Activated CD4-positive, alpha-beta T cell treated with anti-CD3 and anti-CD28 coated beads, Interleukin-2, amount 10 ng/mL, durations not matched to agents 24 days and 14 days (primary cell): Measurements from ENCODE around the gene IRAK4. TPM values are rescaled to one million over a fixed set of nuclear protein-coding genes. Genes with fewer than 3 reads are reported as not detected.

Experiments used
- DNase-seq: peaks from one replicate; pipeline ENCODE4 v3.0.0; 2022
- H3K27ac Mint-ChIP-seq: one replicate; pipeline ENCODE4 v1.8.0; 2022; ENCODE audit warnings: mild to moderate bottlenecking, mixed read lengths
- H3K27me3 Mint-ChIP-seq: one replicate; pipeline ENCODE4 v1.8.0; 2022; ENCODE audit warnings: mixed read lengths
- H3K36me3 Mint-ChIP-seq: one replicate; pipeline ENCODE4 v1.8.0; 2022; ENCODE audit warnings: low read depth, mild to moderate bottlenecking, mixed read lengths
- H3K4me1 Mint-ChIP-seq: one replicate; pipeline ENCODE4 v1.8.0; 2021; ENCODE audit warnings: mixed read lengths
- H3K4me3 Mint-ChIP-seq: one replicate; pipeline ENCODE4 v1.8.0; 2022; ENCODE audit warnings: mild to moderate bottlenecking, moderate library complexity, mixed read lengths
- H3K9me3 Mint-ChIP-seq: one replicate; pipeline ENCODE4 v1.8.0; 2021; ENCODE audit warnings: mixed read lengths
- intact Hi-C: fragments of 100-400 bp; cut with micrococcal nuclease; formaldehyde crosslinking; loops from one replicate; pipeline ENCODE4 v1.15.1; 2023
- total RNA-seq: library from RNA; stranded (reverse); gene quantifications from 2 replicates; pipeline ENCODE4 v1.2.3, GENCODE V29; 2022

Gene IRAK4
- total RNA-seq, result 21.4 and 23.5 TPM in 2 replicates

- Mint-ChIP-seq H3K36me3 (peaks cover 40% of the 10 kb centered on the region), H3K9me3 (peaks cover 4% of the 10 kb centered on the region), H3K4me1 (peaks cover 49% of the 10 kb centered on the region), H3K27ac (peak within 1 kb of the TSS; percentile 98), H3K27me3 (no peaks in the 10 kb centered on the region), H3K4me3 (peak within 1 kb of the TSS; percentile 89)
- peak; percentile 98 for DNase-seq
- intact Hi-C loops, result loop anchor here (1.0 kb wide), 1 partner anchor 47 kb away; the partner anchor contains the start of gene TWF1
Measured at GRCh38 chr12:43758728-43759563, at the start of gene IRAK4, which contains the start of gene PUS7L. Gene IRAK4 (plus strand): TSS chr12:43758951. CDS start chr12:43768112, 9,161 bp downstream. Gene PUS7L (minus strand): TSS chr12:43758790. CDS start chr12:43755245, 3,545 bp downstream.

- H3K27me3 Mint-ChIP-seq, result peaks cover 8% of the 10 kb centered on the region
Measured at GRCh38 chr12:43711348-43711747, 47.4 kb upstream of the IRAK4 start.

GRCh38 chr12:43722621-43723020 lies 36.1 kb upstream of the IRAK4 start:
- H3K9me3 Mint-ChIP-seq, result no peaks in the 10 kb centered on the region
- no peak for DNase-seq
- H3K27ac Mint-ChIP-seq, result no peak overlapping the region
- no peaks in the 10 kb centered on the region for H3K4me1 Mint-ChIP-seq
- H3K27me3 Mint-ChIP-seq, result no peaks in the 10 kb centered on the region
- intact Hi-C loops, result no loop called here
- H3K4me3 Mint-ChIP-seq, result no peak overlapping the region
- H3K36me3 Mint-ChIP-seq, result peaks cover 13% of the 10 kb centered on the region

More at GRCh38 chr12:43711348-43711747, 47.4 kb upstream of the IRAK4 start:
- Mint-ChIP-seq H3K36me3 (no peaks in the 10 kb centered on the region), H3K9me3 (peaks cover 5% of the 10 kb centered on the region), H3K27ac (no peak overlapping the region), H3K4me3 (no peak overlapping the region), H3K4me1 (no peaks in the 10 kb centered on the region)
- no peak for DNase-seq
- intact Hi-C loops, result no loop called here

- intact Hi-C loops, result no loop called here
Measured at GRCh38 chr12:43723134-43723533, 35.6 kb upstream of the IRAK4 start.

GRCh38 chr12:43728117-43728516 lies 30.6 kb upstream of the IRAK4 start:
- H3K9me3 Mint-ChIP-seq, result no peaks in the 10 kb centered on the region
- H3K27ac Mint-ChIP-seq, result no peak overlapping the region
- H3K36me3 Mint-ChIP-seq, result peaks cover 37% of the 10 kb centered on the region
- no peak for DNase-seq
- intact Hi-C loops, result no loop called here
- H3K4me1 Mint-ChIP-seq, result peaks cover 6% of the 10 kb centered on the region
- no peaks in the 10 kb centered on the region for H3K27me3 Mint-ChIP-seq
- H3K4me3 Mint-ChIP-seq, result no peak overlapping the region

More at GRCh38 chr12:43723134-43723533, 35.6 kb upstream of the IRAK4 start:
- DNase-seq, result no peak
- Mint-ChIP-seq H3K4me3 (no peak overlapping the region), H3K36me3 (peaks cover 13% of the 10 kb centered on the region), H3K27ac (no peak overlapping the region), H3K9me3 (no peaks in the 10 kb centered on the region), H3K4me1 (no peaks in the 10 kb centered on the region), H3K27me3 (no peaks in the 10 kb centered on the region)

- no peaks in the 10 kb centered on the region for H3K9me3 Mint-ChIP-seq
- H3K4me3 Mint-ChIP-seq, result no peak overlapping the region
- no peaks in the 10 kb centered on the region for H3K27me3 Mint-ChIP-seq
- H3K27ac Mint-ChIP-seq, result no peak overlapping the region
- H3K36me3 Mint-ChIP-seq, result peaks cover 37% of the 10 kb centered on the region
- intact Hi-C loops, result no loop called here
- peaks cover 6% of the 10 kb centered on the region for H3K4me1 Mint-ChIP-seq
- no peak for DNase-seq
Measured at GRCh38 chr12:43728698-43729097, 30.1 kb upstream of the IRAK4 start.

- DNase-seq, result no peak
- no peak overlapping the region for H3K27ac Mint-ChIP-seq
- no peaks in the 10 kb centered on the region for H3K9me3 Mint-ChIP-seq
- no peaks in the 10 kb centered on the region for H3K27me3 Mint-ChIP-seq
- intact Hi-C loops, result no loop called here
- peaks cover 44% of the 10 kb centered on the region for H3K36me3 Mint-ChIP-seq
- peaks cover 6% of the 10 kb centered on the region for H3K4me1 Mint-ChIP-seq
- no peak overlapping the region for H3K4me3 Mint-ChIP-seq
Measured at GRCh38 chr12:43730283-43730682, 28.5 kb upstream of the IRAK4 start.

- H3K27me3 Mint-ChIP-seq, result no peaks in the 10 kb centered on the region
- no peak for DNase-seq
- peaks cover 6% of the 10 kb centered on the region for H3K4me1 Mint-ChIP-seq
- intact Hi-C loops, result no loop called here
- no peak overlapping the region for H3K27ac Mint-ChIP-seq
- H3K4me3 Mint-ChIP-seq, result no peak overlapping the region
- no peaks in the 10 kb centered on the region for H3K9me3 Mint-ChIP-seq
- H3K36me3 Mint-ChIP-seq, result peaks cover 45% of the 10 kb centered on the region
Measured at GRCh38 chr12:43733687-43734086, 25.1 kb upstream of the IRAK4 start.

GRCh38 chr12:43736927-43737440 lies 21.8 kb upstream of the IRAK4 start:
- Mint-ChIP-seq H3K4me1 (no peaks in the 10 kb centered on the region), H3K27ac (no peak overlapping the region), H3K9me3 (no peaks in the 10 kb centered on the region), H3K4me3 (no peak overlapping the region), H3K36me3 (peaks cover 36% of the 10 kb centered on the region), H3K27me3 (no peaks in the 10 kb centered on the region)
- intact Hi-C loops, result no loop called here
- no peak for DNase-seq

GRCh38 chr12:43737646-43738045 lies 21.1 kb upstream of the IRAK4 start:
- intact Hi-C loops, result no loop called here
- Mint-ChIP-seq H3K4me3 (no peak overlapping the region), H3K36me3 (peaks cover 36% of the 10 kb centered on the region), H3K27ac (no peak overlapping the region), H3K9me3 (no peaks in the 10 kb centered on the region), H3K4me1 (no peaks in the 10 kb centered on the region), H3K27me3 (no peaks in the 10 kb centered on the region)
- DNase-seq, result no peak

GRCh38 chr12:43740511-43741100 lies 18.1 kb upstream of the IRAK4 start:
- no peaks in the 10 kb centered on the region for H3K27me3 Mint-ChIP-seq
- no peaks in the 10 kb centered on the region for H3K9me3 Mint-ChIP-seq
- DNase-seq, result no peak
- no peaks in the 10 kb centered on the region for H3K4me1 Mint-ChIP-seq
- intact Hi-C loops, result no loop called here
- peaks cover 45% of the 10 kb centered on the region for H3K36me3 Mint-ChIP-seq
- H3K4me3 Mint-ChIP-seq, result no peak overlapping the region
- no peak overlapping the region for H3K27ac Mint-ChIP-seq

- Mint-ChIP-seq H3K27ac (no peak overlapping the region), H3K9me3 (no peaks in the 10 kb centered on the region), H3K4me3 (no peak overlapping the region), H3K27me3 (no peaks in the 10 kb centered on the region), H3K36me3 (peaks cover 44% of the 10 kb centered on the region), H3K4me1 (peaks cover 2% of the 10 kb centered on the region)
- intact Hi-C loops, result no loop called here
- no peak for DNase-seq
Measured at GRCh38 chr12:43742106-43742505, 16.6 kb upstream of the IRAK4 start.

GRCh38 chr12:43744826-43745225 lies 13.9 kb upstream of the IRAK4 start:
- H3K9me3 Mint-ChIP-seq, result no peaks in the 10 kb centered on the region
- no peak for DNase-seq
- peaks cover 4% of the 10 kb centered on the region for H3K4me1 Mint-ChIP-seq
- no peak overlapping the region for H3K27ac Mint-ChIP-seq
- intact Hi-C loops, result no loop called here
- peaks cover 39% of the 10 kb centered on the region for H3K36me3 Mint-ChIP-seq
- no peaks in the 10 kb centered on the region for H3K27me3 Mint-ChIP-seq
- no peak overlapping the region for H3K4me3 Mint-ChIP-seq

GRCh38 chr12:43749016-43749415 lies 9.7 kb upstream of the IRAK4 start:
- Mint-ChIP-seq H3K9me3 (peaks cover 6% of the 10 kb centered on the region), H3K27me3 (no peaks in the 10 kb centered on the region), H3K4me1 (peaks cover 10% of the 10 kb centered on the region), H3K4me3 (no peak overlapping the region), H3K36me3 (peaks cover 53% of the 10 kb centered on the region), H3K27ac (no peak overlapping the region)
- no peak for DNase-seq
- intact Hi-C loops, result no loop called here
